ENCODE measurements around the gene SEMA3A.

DNA sequence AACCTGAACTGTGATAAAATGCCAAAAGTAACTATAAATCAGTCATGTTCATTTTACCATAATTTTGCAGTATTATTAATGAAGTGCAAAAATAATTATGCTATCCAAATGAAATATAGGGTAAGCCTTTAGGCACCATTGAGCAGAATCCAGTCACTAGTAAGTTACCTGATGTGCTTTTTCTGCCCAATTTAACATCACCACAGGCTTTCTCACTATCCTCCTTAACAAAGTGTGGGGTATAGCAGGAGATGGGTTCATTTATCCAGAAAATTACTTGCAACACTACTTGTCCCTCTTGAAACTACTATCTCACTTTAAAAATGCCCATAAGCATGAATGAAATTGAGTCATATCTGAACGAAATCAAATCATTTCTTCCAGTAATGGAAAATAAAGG lies 211.0 kb downstream of the SEMA3A start:
- TF ChIP-seq, protein P1, sequence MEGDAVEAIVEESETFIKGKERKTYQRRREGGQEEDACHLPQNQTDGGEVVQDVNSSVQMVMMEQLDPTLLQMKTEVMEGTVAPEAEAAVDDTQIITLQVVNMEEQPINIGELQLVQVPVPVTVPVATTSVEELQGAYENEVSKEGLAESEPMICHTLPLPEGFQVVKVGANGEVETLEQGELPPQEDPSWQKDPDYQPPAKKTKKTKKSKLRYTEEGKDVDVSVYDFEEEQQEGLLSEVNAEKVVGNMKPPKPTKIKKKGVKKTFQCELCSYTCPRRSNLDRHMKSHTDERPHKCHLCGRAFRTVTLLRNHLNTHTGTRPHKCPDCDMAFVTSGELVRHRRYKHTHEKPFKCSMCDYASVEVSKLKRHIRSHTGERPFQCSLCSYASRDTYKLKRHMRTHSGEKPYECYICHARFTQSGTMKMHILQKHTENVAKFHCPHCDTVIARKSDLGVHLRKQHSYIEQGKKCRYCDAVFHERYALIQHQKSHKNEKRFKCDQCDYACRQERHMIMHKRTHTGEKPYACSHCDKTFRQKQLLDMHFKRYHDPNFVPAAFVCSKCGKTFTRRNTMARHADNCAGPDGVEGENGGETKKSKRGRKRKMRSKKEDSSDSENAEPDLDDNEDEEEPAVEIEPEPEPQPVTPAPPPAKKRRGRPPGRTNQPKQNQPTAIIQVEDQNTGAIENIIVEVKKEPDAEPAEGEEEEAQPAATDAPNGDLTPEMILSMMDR (conservative IDR thresholded peaks at IDR 0.05; ENCODE audit: low read depth in 2 of 2) = no peak
- TF ChIP-seq POLR2AphosphoS5 (IDR thresholded peaks at IDR 0.05; ENCODE audit: low read depth) = no peak
- TF ChIP-seq EZH2phosphoT487 (IDR thresholded peaks at IDR 0.05; ENCODE audit: unreplicated experiment) = no peak
- no peak for TF ChIP-seq CREB1 (CRISPR knock-in tag; IDR thresholded peaks at IDR 0.05; ENCODE audit: low read depth)
